Measurements from ENCODE around the gene RAD18. TPM values are rescaled to one million over a fixed set of nuclear protein-coding genes. Genes with fewer than 3 reads are reported as not detected.

The RAD18 gene
- total and polyA plus RNA-seq, 8 donors: 10.2 to 16.8 (median 13.1) TPM

DNA sequence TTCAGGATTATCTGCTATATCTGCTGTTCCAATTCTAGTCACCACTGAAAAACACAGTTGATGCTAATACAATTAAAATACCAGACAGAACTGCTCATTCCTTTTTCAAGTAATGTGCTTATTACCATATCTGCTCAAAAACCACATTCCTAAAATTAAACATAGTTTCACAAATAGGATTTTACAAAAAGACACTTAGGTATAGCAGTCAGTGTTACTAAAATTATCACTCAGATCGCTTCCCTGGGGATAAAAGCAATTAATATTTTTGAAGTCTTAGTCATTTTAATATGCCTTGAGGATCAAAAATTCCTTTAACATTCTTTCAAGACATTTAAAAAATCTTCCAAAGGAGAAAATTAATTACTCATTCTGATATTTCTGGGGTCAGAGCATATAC lies 71.5 kb downstream of the RAD18 start:
- intact Hi-C loops (cut with DNase I): no loop called here

GRCh38 chr3:8891303-8891702 lies 72.0 kb downstream of the RAD18 start:
- DNase-seq (no peak), ATAC-seq (no peak)
- Histone ChIP-seq H3K4me3 (no peak overlapping the region), H3K36me3 (peaks cover 0 to 8% of the 10 kb centered on the region in 2 donors), H3K9me3 (no peaks in the 10 kb centered on the region), H3K4me1 (no peaks in the 10 kb centered on the region), H3K27ac (no peak overlapping the region), H3K27me3 (no peaks in the 10 kb centered on the region)
- TF ChIP-seq, protein P1, sequence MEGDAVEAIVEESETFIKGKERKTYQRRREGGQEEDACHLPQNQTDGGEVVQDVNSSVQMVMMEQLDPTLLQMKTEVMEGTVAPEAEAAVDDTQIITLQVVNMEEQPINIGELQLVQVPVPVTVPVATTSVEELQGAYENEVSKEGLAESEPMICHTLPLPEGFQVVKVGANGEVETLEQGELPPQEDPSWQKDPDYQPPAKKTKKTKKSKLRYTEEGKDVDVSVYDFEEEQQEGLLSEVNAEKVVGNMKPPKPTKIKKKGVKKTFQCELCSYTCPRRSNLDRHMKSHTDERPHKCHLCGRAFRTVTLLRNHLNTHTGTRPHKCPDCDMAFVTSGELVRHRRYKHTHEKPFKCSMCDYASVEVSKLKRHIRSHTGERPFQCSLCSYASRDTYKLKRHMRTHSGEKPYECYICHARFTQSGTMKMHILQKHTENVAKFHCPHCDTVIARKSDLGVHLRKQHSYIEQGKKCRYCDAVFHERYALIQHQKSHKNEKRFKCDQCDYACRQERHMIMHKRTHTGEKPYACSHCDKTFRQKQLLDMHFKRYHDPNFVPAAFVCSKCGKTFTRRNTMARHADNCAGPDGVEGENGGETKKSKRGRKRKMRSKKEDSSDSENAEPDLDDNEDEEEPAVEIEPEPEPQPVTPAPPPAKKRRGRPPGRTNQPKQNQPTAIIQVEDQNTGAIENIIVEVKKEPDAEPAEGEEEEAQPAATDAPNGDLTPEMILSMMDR (IDR thresholded peaks at IDR 0.05): no peak
- intact Hi-C loops (cut with DNase I): no loop called here

More for the DNA sequence above, 71.5 kb downstream of the RAD18 start:
- no peak overlapping the region for H3K27ac ChIP-seq
- no peaks in the 10 kb centered on the region for H3K4me1 ChIP-seq
- H3K9me3 ChIP-seq: no peaks in the 10 kb centered on the region
- ATAC-seq (no peak), DNase-seq (no peak)
- no peak overlapping the region for H3K4me3 ChIP-seq
- peaks cover 0 to 13% of the 10 kb centered on the region in 2 donors for H3K36me3 ChIP-seq
- TF ChIP-seq, protein P1 (IDR thresholded peaks at IDR 0.05): no peak
- H3K27me3 ChIP-seq: no peaks in the 10 kb centered on the region

- peaks cover 0 to 4% of the 10 kb centered on the region in 2 donors for H3K36me3 ChIP-seq
- DNase-seq (no peak), ATAC-seq (peak; percentile 39)
- no peak overlapping the region for H3K27ac ChIP-seq
- intact Hi-C loops (cut with DNase I): no loop called here
- TF ChIP-seq, protein P1 (IDR thresholded peaks at IDR 0.05): no peak
- no peaks in the 10 kb centered on the region for H3K4me1 ChIP-seq
- H3K9me3 ChIP-seq: no peaks in the 10 kb centered on the region
- H3K4me3 ChIP-seq: no peak overlapping the region
- H3K27me3 ChIP-seq: no peaks in the 10 kb centered on the region
These were observed 74.9 kb downstream of the RAD18 start for GRCh38 chr3:8888301-8888915.

- Histone ChIP-seq H3K4me3 (no peak overlapping the region), H3K27ac (peak overlapping the region in 1 of 2 donors; percentile 8), H3K9me3 (no peaks in the 10 kb centered on the region), H3K4me1 (no peaks in the 10 kb centered on the region), H3K36me3 (peaks cover 0 to 4% of the 10 kb centered on the region in 2 donors), H3K27me3 (no peaks in the 10 kb centered on the region)
- TF ChIP-seq, protein P1 (IDR thresholded peaks at IDR 0.05): no peak
- ATAC-seq (no peak), DNase-seq (no peak)
- intact Hi-C loops (cut with DNase I): no loop called here
These were observed 75.6 kb downstream of the RAD18 start for GRCh38 chr3:8887435-8888300.

GRCh38 chr3:8886546-8886945 lies 76.7 kb downstream of the RAD18 start:
- peaks cover 0 to 4% of the 10 kb centered on the region in 2 donors for H3K36me3 ChIP-seq
- intact Hi-C loops (cut with DNase I): no loop called here
- H3K4me3 ChIP-seq: no peak overlapping the region
- ATAC-seq: no peak
- no peaks in the 10 kb centered on the region for H3K27me3 ChIP-seq
- no peak for DNase-seq
- H3K4me1 ChIP-seq: no peaks in the 10 kb centered on the region
- no peak overlapping the region for H3K27ac ChIP-seq
- TF ChIP-seq, protein P1 (IDR thresholded peaks at IDR 0.05): no peak
- H3K9me3 ChIP-seq: no peaks in the 10 kb centered on the region
